GM23338 (cell line): ENCODE results near the gene MPZL1. TPM values are rescaled to one million over a fixed set of nuclear protein-coding genes. Genes with fewer than 3 reads are reported as not detected.

Experiments used
- ATAC-seq: fragments of 200-7000 bp; cut with Tn5 transposase; 3 replicates; pipeline ENCODE4 v1.9.1; 2020
- DNase-seq: peaks from one replicate; pipeline ENCODE4 v3.0.0-alpha.2; 2015; ENCODE audit warnings: low spot score
- H2AFZ ChIP-seq: fragments of 200-600 bp; sonication (generic); 2 replicates; pipeline ENCODE4 v1.8.0; 2016; ENCODE audit warnings: antibody characterized with exemption, mild to moderate bottlenecking, moderate library complexity
- H3F3A ChIP-seq: fragments of 200-600 bp; sonication (generic); replicated peaks from 2 replicates; pipeline ENCODE4 v1.8.0; 2017; ENCODE audit warnings: antibody characterized with exemption, mixed run types, low read depth
- H3K27ac ChIP-seq: fragments of 200-600 bp; sonication (generic); 2 replicates; pipeline ENCODE4 v1.6.1; 2016; ENCODE audit warnings: low read depth
- H3K27me3 ChIP-seq: fragments of 200-600 bp; sonication (generic); 2 replicates; pipeline ENCODE4 v1.8.0; 2016; ENCODE audit warnings: mild to moderate bottlenecking, mixed run types, moderate library complexity; ENCODE audit not compliant: insufficient read depth
- H3K36me3 ChIP-seq: fragments of 200-600 bp; sonication (generic); 2 replicates; pipeline ENCODE4 v1.8.0; 2016; ENCODE audit warnings: mild to moderate bottlenecking; ENCODE audit not compliant: insufficient read depth
- H3K4me1 ChIP-seq: fragments of 200-600 bp; sonication (generic); 2 replicates; pipeline ENCODE4 v1.8.0; 2016; ENCODE audit warnings: mild to moderate bottlenecking, moderate library complexity; ENCODE audit not compliant: insufficient read depth
- H3K4me2 ChIP-seq: fragments of 200-600 bp; sonication (generic); 2 replicates; pipeline ENCODE4 v1.7.1; 2017; ENCODE audit warnings: mixed run types
- H3K4me3 ChIP-seq: fragments of 200-600 bp; sonication (generic); 2 replicates; pipeline ENCODE4 v1.6.1; 2016; ENCODE audit warnings: mixed run types
- H3K79me2 ChIP-seq: fragments of 200-600 bp; sonication (generic); replicated peaks from 2 replicates; pipeline ENCODE4 v1.8.0; 2017; ENCODE audit warnings: mild to moderate bottlenecking; ENCODE audit not compliant: insufficient read depth
- H3K9me2 ChIP-seq: fragments of 200-600 bp; sonication (generic); 2 replicates; pipeline ENCODE4 v1.8.0; 2017; ENCODE audit not compliant: insufficient read depth
- H4K20me1 ChIP-seq: fragments of 200-600 bp; sonication (generic); replicated peaks from 2 replicates; pipeline ENCODE4 v1.8.0; 2017; ENCODE audit warnings: mild to moderate bottlenecking; ENCODE audit not compliant: insufficient read depth
- H3K27ac Mint-ChIP-seq: 2 replicates; pipeline ENCODE4 v1.8.0; 2020; ENCODE audit warnings: inconsistent platforms, mild to moderate bottlenecking, moderate library complexity, mixed read lengths
- H3K27me3 Mint-ChIP-seq: 3 replicates; pipeline ENCODE4 v1.8.0; 2022; ENCODE audit warnings: low read depth, mild to moderate bottlenecking, moderate library complexity, mixed read lengths, inconsistent platforms; ENCODE audit not compliant: insufficient read depth, poor library complexity
- H3K36me3 Mint-ChIP-seq: 3 replicates; pipeline ENCODE4 v1.8.0; 2021; ENCODE audit warnings: low read depth, mild to moderate bottlenecking, inconsistent platforms, moderate library complexity, mixed read lengths
- H3K4me1 Mint-ChIP-seq: 3 replicates; pipeline ENCODE4 v1.8.0; 2020; ENCODE audit warnings: mild to moderate bottlenecking, inconsistent platforms, mixed read lengths
- H3K4me3 Mint-ChIP-seq: 3 replicates; pipeline ENCODE4 v1.8.0; 2021; ENCODE audit warnings: moderate library complexity, mild to moderate bottlenecking, inconsistent platforms, mixed read lengths
- H3K9me3 Mint-ChIP-seq: 3 replicates; pipeline ENCODE4 v1.8.0; 2020; ENCODE audit warnings: moderate library complexity, mild to moderate bottlenecking, inconsistent platforms, mixed read lengths
- CREB1 ChIP-seq: fragments of 250-450 bp; sonication (Bioruptor Pico); IDR thresholded peaks from 2 replicates; pipeline ENCODE4 v1.5.0; 2020; ENCODE audit warnings: low read depth, mild to moderate bottlenecking, moderate library complexity
- EZH2 ChIP-seq: fragments of 200-600 bp; sonication (generic); IDR thresholded peaks from one replicate; pipeline ENCODE4 v1.8.0; 2017; ENCODE audit warnings: antibody characterized with exemption, mild to moderate bottlenecking, low read depth; ENCODE audit not compliant: unreplicated experiment
- EZH2phosphoT487 ChIP-seq: fragments of 200-600 bp; sonication (generic); IDR thresholded peaks from one replicate; pipeline ENCODE4 v1.8.1; 2018; ENCODE audit warnings: antibody characterized with exemption; ENCODE audit not compliant: unreplicated experiment
- JUNB ChIP-seq: IDR thresholded peaks from one replicate; pipeline ENCODE4 v1.6.1; 2016; ENCODE audit warnings: antibody characterized with exemption; ENCODE audit not compliant: unreplicated experiment
- NANOG ChIP-seq: IDR thresholded peaks from 2 replicates; pipeline ENCODE4 v1.6.1; 2016; ENCODE audit warnings: antibody characterized with exemption, borderline replicate concordance
- STAT1 ChIP-seq: IDR thresholded peaks from one replicate; pipeline ENCODE4 v1.6.1; 2016; ENCODE audit warnings: antibody characterized with exemption; ENCODE audit not compliant: unreplicated experiment
- ZNF331 ChIP-seq: fragments of 250-450 bp; sonication (Bioruptor Pico); IDR thresholded peaks from 2 replicates; pipeline ENCODE4 v1.5.0; 2020; ENCODE audit warnings: low read depth, mild to moderate bottlenecking, moderate library complexity
- polyA plus RNA-seq: library from polyadenylated mRNA; unstranded; fragments of >200 nt; fragmentation: Nextera tagmentation; extraction: Ambion mirVana; gene quantifications from 2 replicates; pipeline ENCODE4 v1.2.1, GENCODE V29; 2016
- total RNA-seq: library from RNA; depleted of rRNA; stranded (reverse); fragments of >200 nt; shearing (Covaris generic); gene quantifications from 2 replicates; pipeline ENCODE4 v1.2.3, GENCODE V29; 2014
- TF ChIP-seq, protein P1 (sequence below): IDR thresholded peaks from 2 replicates; pipeline ENCODE4 v1.6.1; 2016; ENCODE audit warnings: antibody characterized with exemption
- TF ChIP-seq, protein P2 (sequence below), 2 experiments: fragments of 200-600 bp in 1 of 2; sonication (generic) in 1 of 2; conservative IDR thresholded peaks; 2 replicates each; pipeline versions ENCODE4 v1.5.1 to v1.6.1; 2016 to 2017; ENCODE audit warnings: antibody characterized with exemption in 2 of 2, low read depth in 2 of 2, mild to moderate bottlenecking in 2 of 2, moderate library complexity in 1 of 2
- TF ChIP-seq, protein P3 (sequence below): IDR thresholded peaks from one replicate; pipeline ENCODE4 v1.6.1; 2018; ENCODE audit warnings: antibody characterized with exemption; ENCODE audit not compliant: unreplicated experiment
- TF ChIP-seq, protein P4 (sequence below): fragments of 250-450 bp; sonication (Bioruptor Pico); IDR thresholded peaks from 2 replicates; pipeline ENCODE4 v1.5.0; 2020; ENCODE audit warnings: mild to moderate bottlenecking, moderate library complexity

The MPZL1 gene
- total and polyA plus RNA-seq, 2 experiments from 2014 or later = 35.1 to 85.1 TPM

DNA sequence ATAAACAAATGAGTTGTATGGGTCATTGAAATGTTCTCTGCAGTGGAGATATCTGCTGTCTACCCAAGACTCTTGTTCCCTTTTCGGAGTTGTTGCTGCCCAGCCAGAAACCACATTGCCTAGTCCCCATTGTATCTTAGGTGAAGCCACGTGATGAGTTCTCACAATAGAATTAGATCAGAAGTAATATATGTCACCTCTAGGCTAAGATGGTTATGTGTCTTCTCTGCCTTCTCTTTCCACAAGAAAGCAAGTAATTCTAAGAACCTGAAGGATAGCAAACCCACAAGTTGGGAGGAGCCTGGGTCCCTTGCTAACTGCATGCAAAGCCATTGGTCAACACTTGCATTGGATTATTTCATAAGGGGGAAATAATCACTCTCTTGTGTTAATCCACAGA lies 115.5 kb downstream of the MPZL1 start (continued):
- TF ChIP-seq, protein P1, sequence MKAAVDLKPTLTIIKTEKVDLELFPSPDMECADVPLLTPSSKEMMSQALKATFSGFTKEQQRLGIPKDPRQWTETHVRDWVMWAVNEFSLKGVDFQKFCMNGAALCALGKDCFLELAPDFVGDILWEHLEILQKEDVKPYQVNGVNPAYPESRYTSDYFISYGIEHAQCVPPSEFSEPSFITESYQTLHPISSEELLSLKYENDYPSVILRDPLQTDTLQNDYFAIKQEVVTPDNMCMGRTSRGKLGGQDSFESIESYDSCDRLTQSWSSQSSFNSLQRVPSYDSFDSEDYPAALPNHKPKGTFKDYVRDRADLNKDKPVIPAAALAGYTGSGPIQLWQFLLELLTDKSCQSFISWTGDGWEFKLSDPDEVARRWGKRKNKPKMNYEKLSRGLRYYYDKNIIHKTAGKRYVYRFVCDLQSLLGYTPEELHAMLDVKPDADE = no peak
- TF ChIP-seq JUNB (no peak), ZNF331 (CRISPR knock-in tag) (no peak), EZH2phosphoT487 (no peak), NANOG (no peak), CREB1 (CRISPR knock-in tag) (no peak), EZH2 (no peak)
- TF ChIP-seq, protein P2, sequence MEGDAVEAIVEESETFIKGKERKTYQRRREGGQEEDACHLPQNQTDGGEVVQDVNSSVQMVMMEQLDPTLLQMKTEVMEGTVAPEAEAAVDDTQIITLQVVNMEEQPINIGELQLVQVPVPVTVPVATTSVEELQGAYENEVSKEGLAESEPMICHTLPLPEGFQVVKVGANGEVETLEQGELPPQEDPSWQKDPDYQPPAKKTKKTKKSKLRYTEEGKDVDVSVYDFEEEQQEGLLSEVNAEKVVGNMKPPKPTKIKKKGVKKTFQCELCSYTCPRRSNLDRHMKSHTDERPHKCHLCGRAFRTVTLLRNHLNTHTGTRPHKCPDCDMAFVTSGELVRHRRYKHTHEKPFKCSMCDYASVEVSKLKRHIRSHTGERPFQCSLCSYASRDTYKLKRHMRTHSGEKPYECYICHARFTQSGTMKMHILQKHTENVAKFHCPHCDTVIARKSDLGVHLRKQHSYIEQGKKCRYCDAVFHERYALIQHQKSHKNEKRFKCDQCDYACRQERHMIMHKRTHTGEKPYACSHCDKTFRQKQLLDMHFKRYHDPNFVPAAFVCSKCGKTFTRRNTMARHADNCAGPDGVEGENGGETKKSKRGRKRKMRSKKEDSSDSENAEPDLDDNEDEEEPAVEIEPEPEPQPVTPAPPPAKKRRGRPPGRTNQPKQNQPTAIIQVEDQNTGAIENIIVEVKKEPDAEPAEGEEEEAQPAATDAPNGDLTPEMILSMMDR (conservative IDR thresholded peaks at IDR 0.05; ENCODE audit: low read depth in 2 of 2) = no peak
- TF ChIP-seq, protein P3, sequence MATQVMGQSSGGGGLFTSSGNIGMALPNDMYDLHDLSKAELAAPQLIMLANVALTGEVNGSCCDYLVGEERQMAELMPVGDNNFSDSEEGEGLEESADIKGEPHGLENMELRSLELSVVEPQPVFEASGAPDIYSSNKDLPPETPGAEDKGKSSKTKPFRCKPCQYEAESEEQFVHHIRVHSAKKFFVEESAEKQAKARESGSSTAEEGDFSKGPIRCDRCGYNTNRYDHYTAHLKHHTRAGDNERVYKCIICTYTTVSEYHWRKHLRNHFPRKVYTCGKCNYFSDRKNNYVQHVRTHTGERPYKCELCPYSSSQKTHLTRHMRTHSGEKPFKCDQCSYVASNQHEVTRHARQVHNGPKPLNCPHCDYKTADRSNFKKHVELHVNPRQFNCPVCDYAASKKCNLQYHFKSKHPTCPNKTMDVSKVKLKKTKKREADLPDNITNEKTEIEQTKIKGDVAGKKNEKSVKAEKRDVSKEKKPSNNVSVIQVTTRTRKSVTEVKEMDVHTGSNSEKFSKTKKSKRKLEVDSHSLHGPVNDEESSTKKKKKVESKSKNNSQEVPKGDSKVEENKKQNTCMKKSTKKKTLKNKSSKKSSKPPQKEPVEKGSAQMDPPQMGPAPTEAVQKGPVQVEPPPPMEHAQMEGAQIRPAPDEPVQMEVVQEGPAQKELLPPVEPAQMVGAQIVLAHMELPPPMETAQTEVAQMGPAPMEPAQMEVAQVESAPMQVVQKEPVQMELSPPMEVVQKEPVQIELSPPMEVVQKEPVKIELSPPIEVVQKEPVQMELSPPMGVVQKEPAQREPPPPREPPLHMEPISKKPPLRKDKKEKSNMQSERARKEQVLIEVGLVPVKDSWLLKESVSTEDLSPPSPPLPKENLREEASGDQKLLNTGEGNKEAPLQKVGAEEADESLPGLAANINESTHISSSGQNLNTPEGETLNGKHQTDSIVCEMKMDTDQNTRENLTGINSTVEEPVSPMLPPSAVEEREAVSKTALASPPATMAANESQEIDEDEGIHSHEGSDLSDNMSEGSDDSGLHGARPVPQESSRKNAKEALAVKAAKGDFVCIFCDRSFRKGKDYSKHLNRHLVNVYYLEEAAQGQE = no peak

DNA sequence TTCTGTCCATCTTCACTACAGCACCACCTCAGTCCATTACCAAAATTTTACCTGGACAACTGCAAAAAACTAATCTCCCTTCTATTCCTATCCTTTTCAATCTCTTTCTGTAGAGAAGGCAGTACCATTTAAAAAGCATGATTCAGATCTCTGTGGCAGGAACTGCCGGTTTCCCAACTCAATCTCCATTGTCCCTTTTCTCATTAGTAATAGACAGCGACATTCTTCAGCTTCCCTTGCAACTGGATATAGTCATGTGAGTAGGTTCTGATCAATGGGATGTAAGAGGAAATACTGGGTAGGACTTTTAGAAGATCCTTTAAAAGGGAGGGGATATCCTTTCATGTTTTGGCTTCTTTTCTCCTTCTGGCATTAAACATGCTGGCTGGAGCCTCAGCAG lies 117.2 kb downstream of the MPZL1 start:
- Histone ChIP-seq H3K4me1 (no peaks in the 10 kb centered on the region), H4K20me1 (no peaks in the 10 kb centered on the region), H3K4me2 (no peak overlapping the region), H2AFZ (peak overlapping the region; percentile 15; the same call in 1 of the 2 replicates), H3K36me3 (no peaks in the 10 kb centered on the region), H3K9me2 (peaks cover 5% of the 10 kb centered on the region), H3F3A (no peaks in the 10 kb centered on the region), H3K4me3 (no peak overlapping the region), H3K27ac (no peak overlapping the region), H3K79me2 (no peaks in the 10 kb centered on the region), H3K27me3 (no peaks in the 10 kb centered on the region)
- no peak for ATAC-seq
- Mint-ChIP-seq H3K9me3 (no peaks in the 10 kb centered on the region), H3K27me3 (peaks cover 2% of the 10 kb centered on the region), H3K4me1 (no peaks in the 10 kb centered on the region), H3K36me3 (no peaks in the 10 kb centered on the region), H3K4me3 (no peak overlapping the region), H3K27ac (no peak overlapping the region)
- no peak for DNase-seq
- TF ChIP-seq JUNB (no peak), EZH2 (no peak), STAT1 (no peak)
- TF ChIP-seq, protein P4, sequence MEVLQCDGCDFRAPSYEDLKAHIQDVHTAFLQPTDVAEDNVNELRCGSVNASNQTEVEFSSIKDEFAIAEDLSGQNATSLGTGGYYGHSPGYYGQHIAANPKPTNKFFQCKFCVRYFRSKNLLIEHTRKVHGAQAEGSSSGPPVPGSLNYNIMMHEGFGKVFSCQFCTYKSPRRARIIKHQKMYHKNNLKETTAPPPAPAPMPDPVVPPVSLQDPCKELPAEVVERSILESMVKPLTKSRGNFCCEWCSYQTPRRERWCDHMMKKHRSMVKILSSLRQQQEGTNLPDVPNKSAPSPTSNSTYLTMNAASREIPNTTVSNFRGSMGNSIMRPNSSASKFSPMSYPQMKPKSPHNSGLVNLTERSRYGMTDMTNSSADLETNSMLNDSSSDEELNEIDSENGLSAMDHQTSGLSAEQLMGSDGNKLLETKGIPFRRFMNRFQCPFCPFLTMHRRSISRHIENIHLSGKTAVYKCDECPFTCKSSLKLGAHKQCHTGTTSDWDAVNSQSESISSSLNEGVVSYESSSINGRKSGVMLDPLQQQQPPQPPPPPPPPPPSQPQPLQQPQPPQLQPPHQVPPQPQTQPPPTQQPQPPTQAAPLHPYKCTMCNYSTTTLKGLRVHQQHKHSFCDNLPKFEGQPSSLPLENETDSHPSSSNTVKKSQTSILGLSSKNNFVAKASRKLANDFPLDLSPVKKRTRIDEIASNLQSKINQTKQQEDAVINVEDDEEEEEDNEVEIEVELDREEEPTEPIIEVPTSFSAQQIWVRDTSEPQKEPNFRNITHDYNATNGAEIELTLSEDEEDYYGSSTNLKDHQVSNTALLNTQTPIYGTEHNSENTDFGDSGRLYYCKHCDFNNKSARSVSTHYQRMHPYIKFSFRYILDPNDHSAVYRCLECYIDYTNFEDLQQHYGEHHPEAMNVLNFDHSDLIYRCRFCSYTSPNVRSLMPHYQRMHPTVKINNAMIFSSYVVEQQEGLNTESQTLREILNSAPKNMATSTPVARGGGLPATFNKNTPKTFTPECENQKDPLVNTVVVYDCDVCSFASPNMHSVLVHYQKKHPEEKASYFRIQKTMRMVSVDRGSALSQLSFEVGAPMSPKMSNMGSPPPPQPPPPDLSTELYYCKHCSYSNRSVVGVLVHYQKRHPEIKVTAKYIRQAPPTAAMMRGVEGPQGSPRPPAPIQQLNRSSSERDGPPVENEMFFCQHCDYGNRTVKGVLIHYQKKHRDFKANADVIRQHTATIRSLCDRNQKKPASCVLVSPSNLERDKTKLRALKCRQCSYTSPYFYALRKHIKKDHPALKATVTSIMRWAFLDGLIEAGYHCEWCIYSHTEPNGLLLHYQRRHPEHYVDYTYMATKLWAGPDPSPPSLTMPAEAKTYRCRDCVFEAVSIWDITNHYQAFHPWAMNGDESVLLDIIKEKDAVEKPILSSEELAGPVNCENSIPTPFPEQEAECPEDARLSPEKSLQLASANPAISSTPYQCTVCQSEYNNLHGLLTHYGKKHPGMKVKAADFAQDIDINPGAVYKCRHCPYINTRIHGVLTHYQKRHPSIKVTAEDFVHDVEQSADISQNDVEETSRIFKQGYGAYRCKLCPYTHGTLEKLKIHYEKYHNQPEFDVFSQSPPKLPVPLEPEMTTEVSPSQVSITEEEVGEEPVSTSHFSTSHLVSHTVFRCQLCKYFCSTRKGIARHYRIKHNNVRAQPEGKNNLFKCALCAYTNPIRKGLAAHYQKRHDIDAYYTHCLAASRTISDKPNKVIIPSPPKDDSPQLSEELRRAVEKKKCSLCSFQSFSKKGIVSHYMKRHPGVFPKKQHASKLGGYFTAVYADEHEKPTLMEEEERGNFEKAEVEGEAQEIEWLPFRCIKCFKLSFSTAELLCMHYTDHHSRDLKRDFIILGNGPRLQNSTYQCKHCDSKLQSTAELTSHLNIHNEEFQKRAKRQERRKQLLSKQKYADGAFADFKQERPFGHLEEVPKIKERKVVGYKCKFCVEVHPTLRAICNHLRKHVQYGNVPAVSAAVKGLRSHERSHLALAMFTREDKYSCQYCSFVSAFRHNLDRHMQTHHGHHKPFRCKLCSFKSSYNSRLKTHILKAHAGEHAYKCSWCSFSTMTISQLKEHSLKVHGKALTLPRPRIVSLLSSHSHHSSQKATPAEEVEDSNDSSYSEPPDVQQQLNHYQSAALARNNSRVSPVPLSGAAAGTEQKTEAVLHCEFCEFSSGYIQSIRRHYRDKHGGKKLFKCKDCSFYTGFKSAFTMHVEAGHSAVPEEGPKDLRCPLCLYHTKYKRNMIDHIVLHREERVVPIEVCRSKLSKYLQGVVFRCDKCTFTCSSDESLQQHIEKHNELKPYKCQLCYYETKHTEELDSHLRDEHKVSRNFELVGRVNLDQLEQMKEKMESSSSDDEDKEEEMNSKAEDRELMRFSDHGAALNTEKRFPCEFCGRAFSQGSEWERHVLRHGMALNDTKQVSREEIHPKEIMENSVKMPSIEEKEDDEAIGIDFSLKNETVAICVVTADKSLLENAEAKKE (CRISPR knock-in tag) = no peak
